GM12892 (cell line): ENCODE results near the gene AP1S3.

Experiments
- DNase-seq: peaks from one replicate; pipeline ENCODE4 v3.0.0; 2011; ENCODE audit not compliant: insufficient read length
- FAIRE-seq: peaks from 2 replicates; lab custom pipeline; 2011; peaks lifted over from hg19 to GRCh38; lab: Jason Lieb, UNC
- POLR2A ChIP-seq: IDR thresholded peaks from 2 replicates; pipeline ENCODE4 v1.6.1; 2011; ENCODE audit warnings: low read depth, low read length, control low read depth
- POLR2AphosphoS5 ChIP-seq: IDR thresholded peaks from 2 replicates; pipeline ENCODE4 v1.6.1; 2011; ENCODE audit warnings: low read depth, low read length, control low read depth
- TAF1 ChIP-seq: IDR thresholded peaks from 2 replicates; pipeline ENCODE4 v1.6.1; 2011; ENCODE audit warnings: low read depth, mild to moderate bottlenecking, control low read depth, low read length, borderline replicate concordance

The AP1S3 gene

GRCh38 chr2:223865907-223866508, 28.6 kb upstream of the AP1S3 start:
- DNase-seq (no peak), FAIRE-seq (no peak)
- no peak for TF ChIP-seq POLR2A
- no peak for TF ChIP-seq TAF1
- no peak for TF ChIP-seq POLR2AphosphoS5

DNA sequence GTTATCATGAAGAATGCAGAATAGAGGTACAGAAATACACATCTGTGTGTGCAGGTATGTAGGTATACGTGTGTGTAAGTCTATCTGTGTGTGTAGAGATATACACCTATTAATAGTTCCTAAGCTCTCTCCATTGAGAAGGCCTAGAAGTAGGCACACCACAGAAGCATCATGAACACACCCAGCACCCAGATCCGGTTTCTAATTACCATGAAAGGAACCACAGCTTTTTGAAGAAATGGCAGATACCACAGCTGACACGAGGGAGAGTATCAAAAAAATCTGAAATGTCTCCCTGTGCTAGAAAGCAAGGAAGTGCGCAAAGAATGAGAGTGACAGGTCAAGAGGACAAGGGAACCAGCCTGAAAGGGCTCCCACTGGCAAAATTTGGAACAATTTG, 27.7 kb upstream of the AP1S3 start:
- DNase-seq = no peak
- TF ChIP-seq POLR2A = no peak
- TF ChIP-seq POLR2AphosphoS5 = no peak
- no peak for TF ChIP-seq TAF1
- FAIRE-seq = no peak

GRCh38 chr2:223863491-223863890, 26.1 kb upstream of the AP1S3 start:
- TF ChIP-seq POLR2A = no peak
- no peak for TF ChIP-seq POLR2AphosphoS5
- TF ChIP-seq TAF1 = no peak

GRCh38 chr2:223860809-223861738, 23.7 kb upstream of the AP1S3 start:
- no peak for TF ChIP-seq TAF1
- TF ChIP-seq POLR2A = no peak
- TF ChIP-seq POLR2AphosphoS5 = no peak
- FAIRE-seq = no peak

More at GRCh38 chr2:223863491-223863890, 26.1 kb upstream of the AP1S3 start:
- no peak for DNase-seq
- no peak for FAIRE-seq

DNA sequence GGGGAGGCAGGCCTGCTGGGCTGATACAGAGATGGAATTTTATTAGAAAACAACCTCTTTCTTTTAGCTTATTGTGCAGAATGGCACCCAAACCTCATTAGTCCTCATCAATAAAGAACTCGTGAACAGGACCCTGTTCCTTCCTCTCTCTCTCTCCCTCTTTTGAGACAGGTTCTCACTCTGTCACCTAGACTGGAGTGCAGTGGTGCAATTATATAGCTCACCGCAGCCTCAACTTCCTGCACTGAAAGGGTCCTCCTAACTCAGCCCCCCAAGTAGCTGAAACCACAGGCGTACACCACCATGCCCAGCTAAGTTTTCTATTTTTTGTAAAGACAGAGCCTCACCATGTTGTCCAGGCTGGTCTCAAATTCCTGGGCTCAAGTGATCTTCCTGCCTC, 21.7 kb upstream of the AP1S3 start:
- FAIRE-seq (no peak), DNase-seq (no peak)
- TF ChIP-seq POLR2A (no peak), TAF1 (no peak), POLR2AphosphoS5 (no peak)

More at GRCh38 chr2:223860809-223861738, 23.7 kb upstream of the AP1S3 start:
- no peak for DNase-seq

DNA sequence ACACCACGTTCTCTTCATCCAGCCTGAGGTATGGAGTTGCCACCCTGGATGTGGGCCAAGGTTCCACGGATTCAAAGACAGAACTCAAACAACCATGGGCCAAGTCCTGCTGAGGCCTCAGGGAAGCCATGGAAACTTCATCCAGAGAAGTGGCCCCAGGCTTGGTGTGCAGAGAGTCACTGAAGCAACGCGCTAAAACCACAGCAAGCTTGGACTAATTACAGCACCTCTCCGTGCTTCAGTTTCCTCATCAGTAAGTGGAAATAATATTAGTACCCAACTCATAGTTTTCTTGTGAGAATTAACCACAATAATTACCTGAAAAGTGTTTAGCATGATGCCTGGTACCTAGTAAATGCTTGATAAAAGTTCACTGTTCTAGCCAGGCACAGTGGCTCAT, 19.2 kb upstream of the AP1S3 start:
- no peak for FAIRE-seq
- no peak for DNase-seq
- TF ChIP-seq POLR2A (no peak), POLR2AphosphoS5 (no peak), TAF1 (no peak)

GRCh38 chr2:223856021-223856420, 18.6 kb upstream of the AP1S3 start:
- no peak for FAIRE-seq
- no peak for DNase-seq
- TF ChIP-seq POLR2AphosphoS5 (no peak), TAF1 (no peak), POLR2A (no peak)

- FAIRE-seq = no peak
- DNase-seq = no peak
- TF ChIP-seq POLR2AphosphoS5 = no peak
- TF ChIP-seq POLR2A = no peak
- TF ChIP-seq TAF1 = no peak
Measured at GRCh38 chr2:223855426-223855825, 18.0 kb upstream of the AP1S3 start.

DNA sequence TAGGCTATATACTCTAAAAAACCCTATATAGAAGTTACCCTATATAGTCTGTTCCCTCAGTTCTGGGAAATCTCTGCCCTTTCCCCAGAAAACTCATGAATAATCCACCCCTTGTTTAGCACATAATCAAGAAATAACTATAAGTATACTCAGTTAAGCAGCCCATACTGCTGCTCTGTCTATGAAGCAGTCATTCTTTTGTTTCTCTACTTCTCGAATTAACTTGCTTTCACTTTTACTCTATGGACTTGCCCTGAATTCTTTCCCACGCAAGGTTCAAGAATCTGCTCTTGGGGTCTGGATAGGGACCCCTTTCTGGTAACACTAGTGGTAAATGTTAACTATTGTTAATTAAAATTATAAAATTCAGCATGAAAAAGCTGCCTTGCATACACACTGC, 17.4 kb upstream of the AP1S3 start:
- TF ChIP-seq POLR2AphosphoS5 (no peak), POLR2A (no peak), TAF1 (no peak)
- FAIRE-seq = no peak
- no peak for DNase-seq

DNA sequence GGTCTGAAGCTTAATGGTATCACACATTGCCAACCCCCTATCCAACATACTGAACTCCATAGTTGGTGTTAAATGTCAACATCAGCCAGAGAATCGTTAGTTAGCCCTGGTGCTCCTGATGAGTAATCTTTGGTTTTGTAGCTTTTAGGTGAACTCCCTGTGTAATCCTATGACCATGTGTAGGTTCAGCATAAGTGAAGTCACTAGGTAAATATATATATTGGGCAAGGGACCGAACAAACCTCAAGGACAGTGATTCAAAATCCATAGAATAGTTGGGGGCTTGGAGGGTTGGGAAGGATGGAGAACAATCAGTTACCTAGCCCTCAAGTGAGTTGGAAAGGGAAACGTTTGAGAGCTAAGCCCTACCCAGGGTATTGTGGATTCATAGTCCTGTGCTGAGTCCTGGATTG, 16.0 kb upstream of the AP1S3 start:
- DNase-seq (no peak), FAIRE-seq (no peak)
- no peak for TF ChIP-seq POLR2A
- no peak for TF ChIP-seq TAF1
- no peak for TF ChIP-seq POLR2AphosphoS5

DNA sequence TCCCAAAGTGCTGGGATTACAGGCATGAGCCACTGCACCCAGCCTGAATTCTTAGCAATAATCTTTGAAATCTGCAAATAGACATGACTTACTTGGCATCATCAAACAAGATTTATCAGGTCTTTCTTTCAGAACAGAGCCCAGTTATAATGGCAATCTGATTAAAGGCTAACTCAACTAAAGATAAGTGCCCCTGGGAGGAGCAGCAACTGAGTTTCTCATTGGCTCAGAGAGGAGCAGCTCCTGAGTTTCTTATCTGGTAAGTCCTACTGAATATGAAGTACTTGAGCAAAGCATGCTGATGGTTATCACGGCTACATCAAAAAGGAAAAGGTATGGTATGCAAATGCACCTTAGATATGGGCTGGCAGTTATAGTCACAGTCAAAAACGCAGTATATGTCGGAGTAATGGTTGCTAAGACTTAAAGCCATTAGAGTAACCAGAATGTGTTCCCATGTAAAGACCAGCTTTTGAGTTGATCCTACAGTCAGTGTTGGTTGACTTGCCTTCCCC, 15.0 kb upstream of the AP1S3 start:
- no peak for TF ChIP-seq TAF1
- no peak for TF ChIP-seq POLR2A
- TF ChIP-seq POLR2AphosphoS5 = no peak
- FAIRE-seq (no peak), DNase-seq (no peak)

DNA sequence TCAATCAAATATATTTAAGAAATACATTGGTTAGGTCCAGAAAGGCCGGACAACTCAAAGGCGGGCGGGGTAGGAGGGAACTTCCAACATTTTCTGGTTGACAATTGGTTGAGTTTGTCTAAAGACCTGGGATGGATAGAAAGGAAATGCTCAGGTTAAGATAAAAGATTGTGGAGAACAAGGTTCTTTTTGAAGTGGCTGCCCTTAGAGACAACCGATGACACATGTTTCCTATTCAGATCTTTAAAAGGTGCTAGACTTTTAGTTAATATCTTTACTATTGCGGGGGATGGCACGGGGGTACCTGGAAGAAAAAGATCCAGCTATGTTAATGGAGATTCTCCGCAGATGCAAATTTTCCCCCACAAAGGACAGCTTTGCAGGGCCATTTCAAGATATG, 10.0 kb upstream of the AP1S3 start:
- TF ChIP-seq POLR2AphosphoS5 = no peak
- TF ChIP-seq TAF1 = no peak
- TF ChIP-seq POLR2A = no peak
- FAIRE-seq (no peak), DNase-seq (no peak)
